ENCODE measurements around the gene PLEKHA4.
"Not testable (repeated sequence)": the region's sequence is repeated elsewhere in the genome, so short reads cannot be mapped to it uniquely, and the experiment has no call there.

Gene PLEKHA4

DNA sequence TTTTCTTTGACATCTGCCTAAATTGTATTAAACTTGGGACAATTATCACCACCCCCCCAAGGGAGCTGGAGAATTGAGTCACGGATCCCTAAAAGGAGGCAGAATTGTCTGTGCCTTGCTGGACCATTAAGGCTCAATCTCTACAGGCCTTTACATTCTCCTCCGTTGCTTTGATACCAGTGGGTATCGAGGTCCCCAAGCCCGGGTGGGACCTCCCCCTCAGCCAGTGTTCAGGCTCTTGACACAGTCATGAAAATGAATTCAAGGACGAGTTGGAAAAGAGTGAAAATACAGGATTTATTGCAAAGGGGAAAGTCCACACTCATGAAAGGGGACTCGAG lies 9.4 kb upstream of the PLEKHA4 start:
- Mint-ChIP-seq H3K36me3 (ENCODE audit: low read depth) (peaks cover 61% of the 10 kb centered on the region), H3K4me1 (ENCODE audit: low read depth) (peaks cover 52% of the 10 kb centered on the region), H3K9me3 (no peaks in the 10 kb centered on the region), H3K4me3 (peak overlapping the region; percentile 10), H3K27ac (peak overlapping the region; percentile 80), H3K27me3 (no peaks in the 10 kb centered on the region)
- no peak for DNase-seq

DNA sequence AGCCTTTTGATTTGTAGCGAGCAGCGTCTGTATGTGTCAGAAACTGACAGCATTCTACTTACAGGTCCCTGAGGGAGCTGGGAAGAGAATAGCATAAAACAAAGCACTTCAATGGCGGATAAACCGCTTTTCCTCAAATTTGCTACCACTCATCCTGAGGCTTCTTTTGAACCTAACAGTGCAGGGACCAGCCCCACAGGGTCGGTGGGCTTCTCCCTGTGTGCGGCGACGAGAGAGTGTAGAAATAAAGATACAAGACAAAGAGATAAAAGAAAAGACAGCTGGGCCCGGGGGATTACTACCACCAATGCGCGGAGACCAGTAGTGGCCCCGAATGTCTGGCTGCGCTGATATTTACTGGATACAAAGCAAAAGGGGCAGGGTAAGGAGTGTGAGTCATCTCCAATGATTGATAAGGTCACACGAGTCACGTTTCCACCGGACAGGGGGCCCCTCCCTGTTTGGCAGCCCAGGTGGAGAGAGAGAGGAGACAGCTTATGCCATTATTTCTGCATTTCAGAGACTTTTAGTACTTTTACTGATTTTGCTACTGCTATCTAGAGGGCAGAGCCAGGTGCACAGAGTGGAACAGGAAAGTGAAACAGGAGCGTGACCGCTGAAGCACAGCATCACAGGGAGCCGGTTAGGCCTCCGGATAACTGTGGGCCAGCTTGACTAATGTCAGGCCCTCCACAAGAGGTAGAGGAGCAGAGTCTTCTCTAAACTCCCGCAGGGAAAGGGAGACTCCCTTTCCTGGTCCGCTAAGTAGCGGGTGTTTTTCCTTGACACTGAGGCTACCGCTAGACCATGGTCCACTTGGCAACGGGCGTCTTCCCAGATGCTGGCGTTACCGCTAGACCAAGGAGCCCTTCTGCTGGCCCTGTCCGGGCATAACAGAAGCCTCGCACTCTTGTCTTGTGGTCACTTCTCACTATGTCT lies 7.9 kb upstream of the PLEKHA4 start:
- Mint-ChIP-seq H3K36me3 (ENCODE audit: low read depth) (peaks cover 69% of the 10 kb centered on the region), H3K4me1 (ENCODE audit: low read depth) (peaks cover 55% of the 10 kb centered on the region), H3K27ac (peak overlapping the region; percentile 99), H3K4me3 (peak overlapping the region; percentile 98)
- not testable (repeated sequence) for H3K9me3 Mint-ChIP-seq, H3K27me3 Mint-ChIP-seq
- peak; percentile 61 for DNase-seq

DNA sequence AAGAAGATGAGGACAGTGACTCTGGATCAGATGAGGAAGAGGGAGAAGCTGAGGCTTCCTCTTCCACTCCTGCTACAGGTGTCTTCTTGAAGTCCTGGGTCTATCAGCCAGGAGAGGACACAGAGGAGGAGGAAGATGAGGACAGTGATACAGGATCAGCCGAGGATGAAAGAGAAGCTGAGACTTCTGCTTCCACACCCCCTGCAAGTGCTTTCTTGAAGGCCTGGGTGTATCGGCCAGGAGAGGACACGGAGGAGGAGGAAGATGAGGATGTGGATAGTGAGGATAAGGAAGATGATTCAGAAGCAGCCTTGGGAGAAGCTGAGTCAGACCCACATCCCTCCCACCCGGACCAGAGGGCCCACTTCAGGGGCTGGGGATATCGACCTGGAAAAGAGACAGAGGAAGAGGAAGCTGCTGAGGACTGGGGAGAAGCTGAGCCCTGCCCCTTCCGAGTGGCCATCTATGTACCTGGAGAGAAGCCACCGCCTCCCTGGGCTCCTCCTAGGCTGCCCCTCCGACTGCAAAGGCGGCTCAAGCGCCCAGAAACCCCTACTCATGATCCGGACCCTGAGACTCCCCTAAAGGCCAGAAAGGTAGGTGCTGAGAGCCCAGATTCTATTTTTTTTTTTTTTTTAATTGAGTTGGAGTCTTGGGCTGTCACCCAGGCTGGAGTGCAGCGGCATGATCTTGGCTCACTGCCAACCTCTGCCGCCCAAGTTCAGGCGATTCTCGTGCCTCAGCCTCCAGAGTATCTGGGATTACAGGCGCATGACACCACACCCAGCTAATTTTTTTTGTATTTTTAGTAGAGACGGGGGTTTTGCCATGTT lies 6.1 kb upstream of the PLEKHA4 start:
- Mint-ChIP-seq H3K36me3 (ENCODE audit: low read depth) (peaks cover 67% of the 10 kb centered on the region), H3K4me3 (peak overlapping the region; percentile 98), H3K27me3 (no peaks in the 10 kb centered on the region), H3K27ac (peak overlapping the region; percentile 99), H3K9me3 (no peaks in the 10 kb centered on the region), H3K4me1 (ENCODE audit: low read depth) (peaks cover 55% of the 10 kb centered on the region)
- DNase-seq = peak; percentile 47

DNA sequence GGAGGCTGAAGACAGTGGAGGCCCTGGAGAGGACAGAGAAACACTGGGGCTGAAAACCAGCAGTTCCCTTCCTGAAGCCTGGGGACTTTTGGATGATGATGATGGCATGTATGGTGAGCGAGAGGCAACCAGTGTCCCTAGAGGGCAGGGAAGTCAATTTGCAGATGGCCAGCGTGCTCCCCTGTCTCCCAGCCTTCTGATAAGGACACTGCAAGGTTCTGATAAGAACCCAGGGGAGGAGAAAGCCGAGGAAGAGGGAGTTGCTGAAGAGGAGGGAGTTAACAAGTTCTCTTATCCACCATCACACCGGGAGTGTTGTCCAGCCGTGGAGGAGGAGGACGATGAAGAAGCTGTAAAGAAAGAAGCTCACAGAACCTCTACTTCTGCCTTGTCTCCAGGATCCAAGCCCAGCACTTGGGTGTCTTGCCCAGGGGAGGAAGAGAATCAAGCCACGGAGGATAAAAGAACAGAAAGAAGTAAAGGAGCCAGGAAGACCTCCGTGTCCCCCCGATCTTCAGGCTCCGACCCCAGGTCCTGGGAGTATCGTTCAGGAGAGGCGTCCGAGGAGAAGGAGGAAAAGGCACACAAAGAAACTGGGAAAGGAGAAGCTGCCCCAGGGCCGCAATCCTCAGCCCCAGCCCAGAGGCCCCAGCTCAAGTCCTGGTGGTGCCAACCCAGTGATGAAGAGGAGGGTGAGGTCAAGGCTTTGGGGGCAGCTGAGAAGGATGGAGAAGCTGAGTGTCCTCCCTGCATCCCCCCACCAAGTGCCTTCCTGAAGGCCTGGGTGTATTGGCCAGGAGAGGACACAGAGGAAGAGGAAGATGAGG lies 5.3 kb upstream of the PLEKHA4 start:
- Mint-ChIP-seq H3K4me1 (ENCODE audit: low read depth) (peaks cover 53% of the 10 kb centered on the region), H3K27me3 (no peaks in the 10 kb centered on the region), H3K9me3 (no peaks in the 10 kb centered on the region), H3K27ac (peak overlapping the region; percentile 99), H3K36me3 (ENCODE audit: low read depth) (peaks cover 65% of the 10 kb centered on the region), H3K4me3 (peak overlapping the region; percentile 98)
- no peak for DNase-seq

DNA sequence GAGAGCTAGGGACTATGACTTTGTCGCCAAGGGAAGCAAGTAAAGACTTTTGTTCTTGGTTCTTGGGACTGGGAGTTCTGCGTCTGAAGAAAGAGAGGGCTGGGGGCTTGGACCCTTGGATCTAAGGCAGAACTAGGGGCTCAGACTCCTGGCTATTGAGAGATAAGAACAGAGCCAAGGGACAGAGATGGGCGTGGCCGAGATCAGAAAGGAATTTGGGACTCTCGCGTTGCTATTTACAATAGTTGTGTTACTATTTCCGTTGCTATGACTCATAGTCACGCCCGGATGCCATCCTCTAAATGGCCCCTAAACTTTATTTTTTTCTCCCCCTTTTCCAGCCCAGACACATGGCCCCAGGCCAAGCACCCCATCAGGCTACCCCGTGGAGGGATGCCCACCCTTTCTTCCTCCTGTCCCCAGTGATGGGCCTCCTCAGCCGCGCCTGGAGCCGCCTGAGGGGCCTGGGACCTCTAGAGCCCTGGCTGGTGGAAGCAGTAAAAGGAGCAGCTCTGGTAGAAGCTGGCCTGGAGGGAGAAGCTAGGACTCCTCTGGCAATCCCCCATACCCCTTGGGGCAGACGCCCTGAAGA lies 4.6 kb upstream of the PLEKHA4 start:
- Mint-ChIP-seq H3K4me3 (peak overlapping the region; percentile 98), H3K4me1 (ENCODE audit: low read depth) (peaks cover 48% of the 10 kb centered on the region), H3K36me3 (ENCODE audit: low read depth) (peaks cover 58% of the 10 kb centered on the region), H3K27ac (peak overlapping the region; percentile 99), H3K9me3 (no peaks in the 10 kb centered on the region), H3K27me3 (no peaks in the 10 kb centered on the region)
- DNase-seq = peak; percentile 77

DNA sequence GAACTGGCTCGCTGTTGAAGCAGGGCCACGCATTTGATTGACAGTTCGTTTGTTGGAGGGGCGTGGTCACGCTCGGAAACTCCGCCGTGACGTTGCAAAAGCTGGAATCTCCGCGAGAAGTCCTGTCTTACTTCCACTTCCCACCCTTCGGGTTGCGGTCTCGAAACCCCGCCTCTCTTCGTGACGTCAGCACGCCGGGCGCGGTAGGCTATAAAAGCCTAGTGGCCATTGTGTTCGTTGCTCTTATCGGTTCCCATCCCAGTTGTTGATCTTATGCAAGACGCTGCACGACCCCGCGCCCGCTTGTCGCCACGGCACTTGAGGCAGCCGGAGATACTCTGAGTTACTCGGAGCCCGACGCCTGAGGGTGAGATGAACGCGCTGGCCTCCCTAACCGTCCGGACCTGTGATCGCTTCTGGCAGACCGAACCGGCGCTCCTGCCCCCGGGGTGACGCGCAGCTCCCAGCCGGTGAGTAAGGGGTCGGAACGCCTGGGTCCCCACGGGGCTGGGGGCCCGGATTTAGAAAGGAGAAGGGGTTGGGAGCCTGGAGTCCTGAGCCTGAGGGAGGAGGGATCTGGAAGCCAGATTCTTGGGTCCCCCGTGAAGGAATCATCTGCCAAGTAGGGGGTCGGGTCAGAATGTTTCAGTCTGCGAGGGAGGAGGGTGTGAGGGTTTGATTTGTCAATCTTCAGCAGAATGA lies 3.9 kb upstream of the PLEKHA4 start, which contains the start of gene PPP1R15A:
TSS of gene PPP1R15A (plus strand) at position 240 of the 702 bp plus-strand sequence. CDS start 813 bp downstream, outside the sequence.
- Mint-ChIP-seq H3K4me3 (peak within 1 kb of the TSS; percentile 98), H3K27ac (peak within 1 kb of the TSS; percentile 99)

DNA sequence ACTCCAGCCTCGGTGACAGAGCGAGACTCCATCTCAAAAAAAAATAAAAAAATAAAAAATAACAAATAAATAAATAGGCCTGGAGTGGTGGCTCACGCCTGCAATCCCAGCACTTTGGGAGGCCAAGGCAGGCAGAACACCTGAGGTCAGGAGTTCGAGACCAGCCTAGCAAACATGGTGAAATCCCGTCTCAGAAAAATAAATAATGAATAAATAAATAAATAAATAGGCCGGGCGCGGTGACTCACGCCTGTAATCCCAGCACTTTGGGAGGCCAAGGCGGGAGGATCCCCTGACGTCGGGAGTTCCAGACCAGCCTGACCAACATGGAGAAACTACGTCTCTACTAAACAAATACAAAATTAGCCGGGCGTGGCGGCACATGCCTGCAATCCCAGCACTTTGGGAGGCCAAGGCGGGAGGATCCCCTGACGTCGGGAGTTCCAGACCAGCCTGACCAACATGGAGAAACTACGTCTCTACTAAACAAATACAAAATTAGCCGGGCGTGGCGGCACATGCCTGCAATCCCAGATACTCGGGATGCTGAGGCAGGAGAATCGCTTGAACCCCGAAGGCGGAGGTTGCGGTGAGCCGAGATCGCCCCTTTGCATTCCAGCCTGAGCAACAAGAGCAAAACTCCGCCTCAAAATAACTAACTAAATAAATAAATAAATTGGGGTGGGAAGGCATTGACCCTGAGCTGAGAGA lies 3.2 kb upstream of the PLEKHA4 start:
- not testable (repeated sequence) for H3K9me3 Mint-ChIP-seq, DNase-seq, H3K27me3 Mint-ChIP-seq
- Mint-ChIP-seq H3K4me3 (peak overlapping the region; percentile 98), H3K4me1 (ENCODE audit: low read depth) (peaks cover 36% of the 10 kb centered on the region), H3K36me3 (ENCODE audit: low read depth) (peaks cover 46% of the 10 kb centered on the region), H3K27ac (peak overlapping the region; percentile 99)

More for the DNA sequence above, 3.9 kb upstream of the PLEKHA4 start, which contains the start of gene PPP1R15A:
- no peaks in the 10 kb centered on the region for H3K27me3 Mint-ChIP-seq
- no peaks in the 10 kb centered on the region for H3K9me3 Mint-ChIP-seq
- H3K4me1 Mint-ChIP-seq (ENCODE audit: low read depth) = peaks cover 41% of the 10 kb centered on the region
- DNase-seq = peak; percentile 100
- H3K36me3 Mint-ChIP-seq (ENCODE audit: low read depth) = peaks cover 51% of the 10 kb centered on the region

DNA sequence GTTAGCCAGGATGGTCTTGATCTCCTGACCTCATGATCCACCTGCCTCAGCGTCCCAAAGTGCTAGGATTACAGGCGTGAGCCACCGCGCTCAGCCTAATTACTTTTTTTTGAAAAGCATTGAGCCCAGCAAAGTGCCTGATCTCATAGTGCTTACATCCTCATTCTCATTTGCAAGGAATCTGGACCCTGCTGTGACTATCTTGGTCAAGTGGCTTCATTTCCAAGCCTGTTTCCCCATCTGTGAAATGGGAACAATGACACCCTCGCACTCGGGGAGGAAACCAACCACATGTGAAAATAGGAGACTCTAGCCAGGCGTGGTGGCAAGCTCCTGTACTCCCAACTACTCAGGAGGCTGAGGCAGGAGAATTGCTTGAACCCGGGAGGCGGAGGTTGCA lies 1.6 kb upstream of the PLEKHA4 start:
- DNase-seq = no peak
- Mint-ChIP-seq H3K4me3 (no peak overlapping the region), H3K27ac (no peak overlapping the region), H3K27me3 (no peaks in the 10 kb centered on the region), H3K36me3 (ENCODE audit: low read depth) (peaks cover 30% of the 10 kb centered on the region), H3K9me3 (no peaks in the 10 kb centered on the region), H3K4me1 (ENCODE audit: low read depth) (peaks cover 21% of the 10 kb centered on the region)

DNA sequence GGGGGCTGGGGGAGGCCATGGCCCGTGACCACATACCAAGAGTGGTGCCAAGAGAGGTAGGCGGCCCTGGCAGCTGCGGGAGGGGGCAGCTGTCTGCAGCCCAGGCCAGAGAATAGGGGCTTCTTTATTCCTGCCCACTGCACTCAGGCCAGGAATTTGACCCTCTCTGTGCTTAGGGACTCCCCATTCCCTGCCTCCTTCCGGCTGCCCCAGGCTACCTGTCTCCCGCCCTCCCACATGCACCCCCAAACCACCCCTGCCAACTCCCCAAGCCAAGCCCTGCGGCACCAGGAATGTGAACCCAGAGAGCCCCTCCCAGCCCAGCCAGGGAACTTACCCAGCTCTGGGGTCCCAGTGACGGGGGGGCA lies 687 bp downstream of the PLEKHA4 start:
- no peak for DNase-seq
- no peaks in the 10 kb centered on the region for H3K27me3 Mint-ChIP-seq
- H3K36me3 Mint-ChIP-seq (ENCODE audit: low read depth) = peaks cover 7% of the 10 kb centered on the region
- no peak overlapping the region for H3K4me3 Mint-ChIP-seq
- peaks cover 5% of the 10 kb centered on the region for H3K4me1 Mint-ChIP-seq (ENCODE audit: low read depth)
- H3K9me3 Mint-ChIP-seq = no peaks in the 10 kb centered on the region
- H3K27ac Mint-ChIP-seq = no peak overlapping the region

DNA sequence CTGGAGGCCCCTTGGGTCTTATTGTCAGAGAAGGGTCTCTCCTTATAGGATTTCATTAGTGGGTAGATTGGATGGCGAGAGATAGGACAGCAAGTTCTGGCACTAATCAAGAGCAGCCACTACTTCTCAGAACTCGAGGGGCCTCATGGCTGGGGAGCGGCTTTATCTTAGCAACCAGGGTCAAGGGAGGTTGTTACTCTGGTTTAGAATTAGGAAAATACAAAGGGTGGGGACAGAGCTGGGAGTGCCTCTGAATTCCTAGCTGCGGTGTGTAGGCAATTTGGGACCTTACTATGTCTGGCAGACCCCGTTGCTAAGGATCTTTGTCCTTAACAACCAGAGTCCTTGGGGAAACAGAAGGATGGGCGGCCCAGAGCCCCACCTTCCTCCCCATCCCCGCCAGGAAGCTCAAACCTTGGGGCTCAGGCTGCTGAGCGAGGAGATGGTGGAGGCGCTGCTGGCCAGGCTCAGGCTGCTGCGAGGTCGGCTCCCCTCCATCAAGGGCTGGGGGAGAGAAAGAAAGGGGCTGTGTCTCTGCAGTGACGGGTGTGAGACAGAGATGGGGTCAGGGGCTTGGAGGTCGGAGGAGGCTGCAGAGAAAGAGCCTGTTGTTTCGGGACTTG lies 1.2 kb downstream of the PLEKHA4 start:
- Mint-ChIP-seq H3K4me1 (ENCODE audit: low read depth) (peaks cover 5% of the 10 kb centered on the region), H3K27ac (no peak overlapping the region), H3K4me3 (no peak overlapping the region), H3K27me3 (no peaks in the 10 kb centered on the region), H3K9me3 (no peaks in the 10 kb centered on the region), H3K36me3 (ENCODE audit: low read depth) (peaks cover 2% of the 10 kb centered on the region)
- no peak for DNase-seq

DNA sequence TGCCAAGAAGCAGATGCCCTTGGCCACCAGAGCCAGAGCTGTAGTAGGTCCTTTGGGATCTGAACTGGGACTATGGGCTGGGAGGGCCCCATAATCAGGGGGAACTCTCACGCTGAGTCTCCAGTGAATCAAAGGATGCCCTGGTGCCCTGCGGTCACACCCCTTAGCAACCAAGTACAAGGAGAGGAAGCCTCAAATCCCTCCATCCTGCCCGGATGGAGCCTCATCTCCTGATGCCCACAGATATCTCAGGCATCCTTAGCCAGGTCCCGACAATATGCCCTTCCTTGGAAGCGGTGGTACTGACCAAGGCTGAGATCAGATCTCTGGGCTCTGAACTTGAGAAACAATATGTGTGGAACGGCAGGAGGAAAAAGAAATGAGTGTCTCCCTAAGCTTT lies 1.7 kb downstream of the PLEKHA4 start:
- no peaks in the 10 kb centered on the region for H3K9me3 Mint-ChIP-seq
- no peaks in the 10 kb centered on the region for H3K27me3 Mint-ChIP-seq
- H3K36me3 Mint-ChIP-seq (ENCODE audit: low read depth) = no peaks in the 10 kb centered on the region
- H3K4me1 Mint-ChIP-seq (ENCODE audit: low read depth) = peaks cover 2% of the 10 kb centered on the region
- no peak overlapping the region for H3K4me3 Mint-ChIP-seq
- DNase-seq = no peak
- no peak overlapping the region for H3K27ac Mint-ChIP-seq

DNA sequence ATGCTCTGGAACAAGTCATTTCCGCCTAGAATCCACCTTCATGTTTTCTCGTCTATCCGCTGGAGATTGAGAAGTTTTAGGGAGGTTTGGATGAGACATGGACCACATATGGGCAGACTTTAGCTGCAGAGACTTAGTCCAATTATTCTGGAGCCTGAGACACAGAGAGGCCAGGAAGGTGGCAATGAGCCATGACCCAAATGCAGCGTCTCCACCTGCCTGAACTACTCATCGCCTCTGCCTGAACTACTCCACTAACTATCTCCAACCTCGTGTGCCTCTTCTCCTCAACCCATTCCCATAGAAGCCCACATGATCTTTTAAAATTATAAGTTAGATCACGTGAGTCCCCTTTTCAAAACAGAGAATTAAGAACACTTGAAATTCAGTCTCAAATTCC lies 5.6 kb downstream of the PLEKHA4 start:
- no peak overlapping the region for H3K4me3 Mint-ChIP-seq
- H3K9me3 Mint-ChIP-seq = no peaks in the 10 kb centered on the region
- H3K4me1 Mint-ChIP-seq (ENCODE audit: low read depth) = peaks cover 4% of the 10 kb centered on the region
- H3K27ac Mint-ChIP-seq = no peak overlapping the region
- DNase-seq = no peak
- H3K36me3 Mint-ChIP-seq (ENCODE audit: low read depth) = no peaks in the 10 kb centered on the region
- H3K27me3 Mint-ChIP-seq = no peaks in the 10 kb centered on the region

DNA sequence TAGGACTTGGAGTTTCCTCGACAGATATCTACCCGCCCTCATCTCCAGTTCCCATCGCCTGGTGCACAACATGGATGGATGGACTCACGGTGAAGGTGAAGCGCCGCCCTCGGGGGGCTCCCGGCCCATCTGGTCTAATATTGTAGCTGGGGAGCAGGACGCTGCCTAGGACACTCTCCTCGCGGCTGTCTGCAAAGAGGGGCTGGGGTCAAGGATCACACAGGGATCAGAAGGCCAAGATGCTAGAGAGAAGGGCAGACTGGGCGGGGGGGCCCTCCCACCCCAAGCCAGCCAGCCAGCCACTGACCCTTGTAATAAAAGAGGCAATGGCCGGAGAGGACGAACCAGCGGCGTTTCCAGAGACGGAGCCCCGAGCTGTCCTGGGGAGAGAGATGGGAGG lies 7.1 kb downstream of the PLEKHA4 start:
- Mint-ChIP-seq H3K27ac (no peak overlapping the region), H3K27me3 (no peaks in the 10 kb centered on the region), H3K4me3 (no peak overlapping the region), H3K36me3 (ENCODE audit: low read depth) (no peaks in the 10 kb centered on the region), H3K9me3 (no peaks in the 10 kb centered on the region), H3K4me1 (ENCODE audit: low read depth) (peaks cover 4% of the 10 kb centered on the region)
- no peak for DNase-seq

All from activated T-cell treated with anti-CD3 and anti-CD28 coated beads, Interleukin-2, amount 50 U/mL, for 24 hours (primary cell).